ENCODE measurements around the gene GRIK5. TPM values are rescaled to one million over a fixed set of nuclear protein-coding genes. Genes with fewer than 3 reads are reported as not detected.

GRIK5 gene
- total RNA-seq, 2 experiments from 2014 or later = 0.63 to 0.95 TPM

DNA sequence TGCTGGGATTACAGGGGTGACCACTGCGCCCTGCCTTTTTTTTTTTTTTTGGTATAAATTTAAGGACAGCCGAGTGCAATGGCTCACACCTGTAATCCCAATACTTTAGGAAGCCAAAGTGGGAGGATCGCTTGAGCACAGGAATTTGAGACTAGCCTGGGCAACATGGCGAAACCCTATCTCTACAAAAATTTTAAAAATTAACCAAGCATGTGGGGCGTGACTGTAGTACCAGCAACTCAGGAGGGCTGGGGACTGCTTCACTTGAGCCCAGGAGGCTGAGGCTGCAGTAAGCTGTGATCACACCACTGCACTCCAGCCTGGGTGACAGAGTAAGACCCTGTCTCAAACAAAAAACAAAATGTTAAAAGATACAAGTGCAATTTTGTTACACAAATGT is 27.5 kb upstream of the GRIK5 start:
- no peaks in the 10 kb centered on the region for H3K4me1 Mint-ChIP-seq (ENCODE audit: low read depth)
- H3K36me3 Mint-ChIP-seq (ENCODE audit: low read depth) = peaks cover 43% of the 10 kb centered on the region
- H3K9me3 Mint-ChIP-seq = no peaks in the 10 kb centered on the region
- TF ChIP-seq, protein P1, sequence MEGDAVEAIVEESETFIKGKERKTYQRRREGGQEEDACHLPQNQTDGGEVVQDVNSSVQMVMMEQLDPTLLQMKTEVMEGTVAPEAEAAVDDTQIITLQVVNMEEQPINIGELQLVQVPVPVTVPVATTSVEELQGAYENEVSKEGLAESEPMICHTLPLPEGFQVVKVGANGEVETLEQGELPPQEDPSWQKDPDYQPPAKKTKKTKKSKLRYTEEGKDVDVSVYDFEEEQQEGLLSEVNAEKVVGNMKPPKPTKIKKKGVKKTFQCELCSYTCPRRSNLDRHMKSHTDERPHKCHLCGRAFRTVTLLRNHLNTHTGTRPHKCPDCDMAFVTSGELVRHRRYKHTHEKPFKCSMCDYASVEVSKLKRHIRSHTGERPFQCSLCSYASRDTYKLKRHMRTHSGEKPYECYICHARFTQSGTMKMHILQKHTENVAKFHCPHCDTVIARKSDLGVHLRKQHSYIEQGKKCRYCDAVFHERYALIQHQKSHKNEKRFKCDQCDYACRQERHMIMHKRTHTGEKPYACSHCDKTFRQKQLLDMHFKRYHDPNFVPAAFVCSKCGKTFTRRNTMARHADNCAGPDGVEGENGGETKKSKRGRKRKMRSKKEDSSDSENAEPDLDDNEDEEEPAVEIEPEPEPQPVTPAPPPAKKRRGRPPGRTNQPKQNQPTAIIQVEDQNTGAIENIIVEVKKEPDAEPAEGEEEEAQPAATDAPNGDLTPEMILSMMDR (IDR thresholded peaks at IDR 0.05) = no peak
- H3K27me3 Mint-ChIP-seq = no peaks in the 10 kb centered on the region
- intact Hi-C loops (cut with micrococcal nuclease) = no loop called here
- ATAC-seq (no peak), DNase-seq (no peak)
- H3K4me3 Mint-ChIP-seq = no peak overlapping the region
- ChIA-PET CTCF (interaction anchor here (0.7 to 1.5 kb wide), 2 partner anchors 11 to 27 kb away, joined by 4 to 7 read pairs; no protein-coding TSS in a partner anchor), POLR2A (no interaction called here)
- no peak overlapping the region for H3K27ac Mint-ChIP-seq

DNA sequence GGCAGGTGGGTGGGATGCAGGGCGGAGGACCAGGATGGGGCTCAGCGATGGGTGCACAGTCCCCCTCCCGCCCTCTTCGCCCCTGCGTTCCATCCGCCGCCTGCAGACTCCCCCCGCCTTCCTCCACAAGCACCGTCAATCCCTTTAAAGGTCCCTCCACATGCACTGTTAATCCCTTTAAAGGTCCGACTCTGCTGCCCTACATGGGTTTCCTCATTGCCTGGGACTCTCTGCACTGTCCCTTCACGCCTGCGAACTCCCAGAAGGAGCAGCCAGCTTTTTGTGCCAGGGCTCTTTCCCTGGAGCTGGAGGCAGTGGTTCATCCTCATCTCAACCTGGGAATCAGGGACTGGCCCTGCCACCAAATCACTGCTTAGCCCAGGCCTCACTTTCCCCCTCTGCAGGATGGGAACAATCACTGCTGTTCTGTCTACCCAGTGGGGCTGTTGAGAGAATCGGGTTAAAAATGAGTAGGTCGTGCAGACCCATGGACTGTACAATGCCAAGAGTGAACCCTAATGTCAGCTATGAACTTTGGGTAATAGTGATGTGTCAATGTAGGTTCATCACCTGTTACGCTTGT is 26.3 kb upstream of the GRIK5 start:
- TF ChIP-seq, protein P1 (IDR thresholded peaks at IDR 0.05) = no peak
- ATAC-seq = no peak
- DNase-seq = no peak
- no peak overlapping the region for H3K27ac Mint-ChIP-seq
- POLR2A ChIA-PET = interaction anchor here (0.6 to 1.0 kb wide), 2 partner anchors 140 to 1051 kb away, joined by 3 read pairs; no protein-coding TSS in a partner anchor
- CTCF ChIA-PET = interaction anchor here (1.5 kb wide), 1 partner anchor 12 kb away, joined by 7 read pairs; no protein-coding TSS in a partner anchor
- no peak overlapping the region for H3K4me3 Mint-ChIP-seq
- H3K9me3 Mint-ChIP-seq = no peaks in the 10 kb centered on the region
- H3K27me3 Mint-ChIP-seq = no peaks in the 10 kb centered on the region
- intact Hi-C loops (cut with micrococcal nuclease) = no loop called here
- H3K36me3 Mint-ChIP-seq (ENCODE audit: low read depth) = peaks cover 45% of the 10 kb centered on the region
- peaks cover 2% of the 10 kb centered on the region for H3K4me1 Mint-ChIP-seq (ENCODE audit: low read depth)

DNA sequence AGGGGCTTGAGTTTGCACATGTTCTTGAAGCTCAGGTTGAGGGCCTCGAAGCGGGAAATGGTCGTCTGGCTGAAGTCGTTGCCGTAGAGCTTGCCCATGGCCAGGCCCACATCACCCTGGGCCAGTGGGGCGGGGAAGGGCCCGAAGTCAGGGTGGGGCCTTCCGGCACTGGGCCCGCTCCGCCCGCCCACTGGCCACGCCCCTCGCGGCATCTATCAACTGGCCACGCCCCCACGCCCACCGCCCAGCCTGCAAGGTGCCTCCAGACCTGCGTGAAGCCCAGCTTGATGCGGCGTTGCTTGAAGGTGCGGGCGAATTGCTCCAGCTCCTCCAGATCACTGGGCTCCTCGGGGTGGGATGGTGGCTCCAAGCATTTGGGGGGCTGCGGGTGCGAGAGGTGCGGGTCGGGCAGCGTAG is 25.8 kb upstream of the GRIK5 start:
- H3K36me3 Mint-ChIP-seq (ENCODE audit: low read depth) = peaks cover 45% of the 10 kb centered on the region

DNA sequence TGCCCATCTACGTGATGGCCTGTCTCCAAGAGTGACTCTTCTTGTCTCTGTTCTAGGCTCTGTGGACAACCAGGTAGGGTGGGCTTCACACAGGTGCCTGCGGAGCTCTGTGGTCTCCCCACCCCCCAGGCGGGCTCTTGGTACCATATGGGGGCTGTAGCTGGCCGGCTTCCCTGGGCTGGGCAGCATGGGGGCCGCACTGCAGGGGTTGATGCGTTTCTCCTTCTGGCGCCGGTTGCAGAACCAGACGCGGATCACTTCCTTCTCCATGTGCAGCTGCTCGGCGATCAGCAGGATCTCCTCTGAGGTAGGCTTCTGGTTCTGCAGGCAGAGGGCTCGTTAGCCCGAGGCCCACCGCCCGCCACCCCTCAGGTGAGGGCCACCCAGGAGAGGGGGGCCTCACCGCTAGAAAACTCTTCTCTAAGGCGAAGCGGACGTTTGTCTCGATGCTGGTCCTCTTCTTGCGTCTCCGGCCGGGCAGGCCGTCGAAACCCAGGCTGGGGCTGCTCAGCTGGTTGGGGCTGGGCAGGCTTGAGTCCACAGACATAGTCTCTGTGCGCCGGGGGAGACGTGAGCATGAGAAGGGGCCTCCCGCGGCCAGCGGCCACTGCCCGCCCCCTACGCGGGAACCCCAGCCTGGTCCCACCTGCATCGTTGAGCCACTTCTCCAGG is 25.3 kb upstream of the GRIK5 start:
- Mint-ChIP-seq H3K9me3 (no peaks in the 10 kb centered on the region), H3K4me1 (ENCODE audit: low read depth) (peaks cover 9% of the 10 kb centered on the region), H3K4me3 (no peak overlapping the region), H3K36me3 (ENCODE audit: low read depth) (peaks cover 50% of the 10 kb centered on the region), H3K27me3 (no peaks in the 10 kb centered on the region), H3K27ac (no peak overlapping the region)
- intact Hi-C loops (cut with micrococcal nuclease) = no loop called here
- ChIA-PET CTCF (interaction anchor here (1.9 to 2.2 kb wide), 3 partner anchors 14 to 344 kb away, joined by 4 to 10 read pairs (median 5); no protein-coding TSS in a partner anchor), POLR2A (no interaction called here)
- DNase-seq = no peak
- ATAC-seq = no peak
- TF ChIP-seq, protein P1 (IDR thresholded peaks at IDR 0.05) = no peak

More for the DNA sequence above, 25.8 kb upstream of the GRIK5 start:
- POLR2A ChIA-PET = interaction anchor here (0.6 kb wide), 1 partner anchor 1050 kb away, joined by 3 read pairs; no protein-coding TSS in a partner anchor
- Mint-ChIP-seq H3K27me3 (no peaks in the 10 kb centered on the region), H3K27ac (no peak overlapping the region), H3K4me3 (no peak overlapping the region), H3K4me1 (ENCODE audit: low read depth) (peaks cover 5% of the 10 kb centered on the region), H3K9me3 (no peaks in the 10 kb centered on the region)
- intact Hi-C loops (cut with micrococcal nuclease) = no loop called here
- ATAC-seq (no peak), DNase-seq (no peak)
- TF ChIP-seq, protein P1 (IDR thresholded peaks at IDR 0.05) = no peak
- CTCF ChIA-PET = interaction anchor here (2.2 kb wide), 2 partner anchors 13 to 343 kb away, joined by 4 to 10 read pairs; no protein-coding TSS in a partner anchor

DNA sequence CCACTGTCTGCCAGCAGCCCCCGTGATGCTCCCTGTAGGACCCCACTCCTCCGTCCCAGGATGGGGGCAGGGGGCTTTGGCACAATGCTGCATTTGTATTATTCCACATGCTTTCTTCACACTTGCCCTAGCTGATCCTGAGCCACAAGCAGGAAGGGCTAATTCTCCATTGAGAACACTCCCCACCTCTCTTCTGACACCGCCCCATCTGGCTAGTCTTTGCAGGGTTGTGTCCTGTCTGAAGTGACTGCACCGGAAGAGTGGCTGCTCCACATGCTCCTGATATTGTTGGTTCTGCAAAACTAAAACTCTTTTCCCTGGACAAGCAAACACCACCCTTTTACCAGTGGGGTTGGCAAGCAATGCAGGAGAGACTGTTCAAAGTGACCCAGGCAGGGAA is 23.9 kb upstream of the GRIK5 start:
- Mint-ChIP-seq H3K36me3 (ENCODE audit: low read depth) (peaks cover 43% of the 10 kb centered on the region), H3K4me3 (no peak overlapping the region), H3K27ac (no peak overlapping the region), H3K4me1 (ENCODE audit: low read depth) (peaks cover 19% of the 10 kb centered on the region), H3K27me3 (no peaks in the 10 kb centered on the region), H3K9me3 (no peaks in the 10 kb centered on the region)
- ChIA-PET CTCF (interaction anchor here (0.7 to 2.2 kb wide), 6 partner anchors 15 to 345 kb away, joined by 3 to 10 read pairs (median 4); no protein-coding TSS in a partner anchor), POLR2A (interaction anchor here (1.0 to 1.3 kb wide), 3 partner anchors 9 to 46 kb away, joined by 3 read pairs; no protein-coding TSS in a partner anchor)
- DNase-seq (no peak), ATAC-seq (no peak)
- intact Hi-C loops (cut with micrococcal nuclease) = no loop called here
- TF ChIP-seq, protein P1 (IDR thresholded peaks at IDR 0.05) = no peak
